H1 (cell line): ENCODE results near the gene NRTN. TPM values are rescaled to one million over a fixed set of nuclear protein-coding genes. Genes with fewer than 3 reads are reported as not detected.

Experiments used
- CTCF ChIA-PET: fragments of 300-600 bp; sonication (Branson Sonifier 250); formaldehyde crosslinking; loops from one replicate; lab custom pipeline; 2021; ENCODE audit not compliant: partially characterized antibody; lab: Charles Lee
- POLR2A ChIA-PET: fragments of 300-600 bp; sonication (Branson Sonifier 250); formaldehyde crosslinking; loops from one replicate; lab custom pipeline; 2021; ENCODE audit warnings: inconsistent platforms; ENCODE audit not compliant: partially characterized antibody; lab: Charles Lee
- DNase-seq, 2 experiments: peaks; one replicate each; pipeline versions ENCODE4 v3.0.0 to v3.0.0-alpha.2; 2010 to 2022; ENCODE audit warnings: low spot score in 2 of 2, low read depth in 1 of 2, mixed read lengths in 1 of 2
- FAIRE-seq: peaks from 2 replicates; lab custom pipeline; 2011; peaks lifted over from hg19 to GRCh38; lab: Jason Lieb, UNC
- H2AFZ ChIP-seq: 2 replicates; pipeline ENCODE4 v1.8.1; 2012; ENCODE audit warnings: low read length, inconsistent platforms
- H2AK5ac ChIP-seq: 2 replicates; pipeline ENCODE4 v1.6.1; 2013; ENCODE audit warnings: low read depth, low read length
- H2BK120ac ChIP-seq: replicated peaks from 2 replicates; pipeline ENCODE3; 2013; ENCODE audit warnings: low read depth, low read length, inconsistent platforms
- H2BK12ac ChIP-seq: 2 replicates; pipeline ENCODE4 v1.6.1; 2013; ENCODE audit warnings: low read depth, low read length
- H2BK15ac ChIP-seq: 2 replicates; pipeline ENCODE4 v1.6.1; 2013; ENCODE audit warnings: low read length
- H2BK20ac ChIP-seq: 2 replicates; pipeline ENCODE4 v1.6.1; 2013; ENCODE audit warnings: low read length
- H2BK5ac ChIP-seq: 2 replicates; pipeline ENCODE4 v1.6.1; 2013; ENCODE audit warnings: low read depth, low read length
- H3K14ac ChIP-seq: 2 replicates; pipeline ENCODE4 v1.6.1; 2013; ENCODE audit warnings: inconsistent platforms; ENCODE audit not compliant: insufficient read length
- H3K18ac ChIP-seq: 2 replicates; pipeline ENCODE4 v1.6.1; 2013; ENCODE audit warnings: low read length; ENCODE audit errors: extremely low read depth
- H3K23ac ChIP-seq: 2 replicates; pipeline ENCODE4 v1.6.1; 2013; ENCODE audit warnings: inconsistent platforms; ENCODE audit not compliant: insufficient read length
- H3K23me2 ChIP-seq: 2 replicates; pipeline ENCODE4 v1.6.1; 2013; ENCODE audit warnings: low read depth, low read length
- H3K27ac ChIP-seq: 2 replicates; pipeline ENCODE4 v1.6.1; 2011; ENCODE audit warnings: low read depth, low read length, inconsistent platforms
- H3K27me3 ChIP-seq, 4 experiments: replicated peaks in 1 of 4; 1 replicate in 1 of 4; 2 replicates in 3 of 4; pipeline versions ENCODE4 v1.6.1 to v1.8.1; 2011 to 2013; ENCODE audit warnings: low read length in 3 of 4, mild to moderate bottlenecking in 3 of 4, inconsistent platforms in 2 of 4, mixed read lengths in 2 of 4, moderate library complexity in 1 of 4; ENCODE audit not compliant: control insufficient read depth in 3 of 4, insufficient read depth in 3 of 4; ENCODE audit errors: extremely low read depth in 1 of 4
- H3K36me3 ChIP-seq, 4 experiments: 2 replicates each; pipeline versions ENCODE4 v1.6.1 to v1.8.1; 2011 to 2013; ENCODE audit warnings: mild to moderate bottlenecking in 4 of 4, low read length in 3 of 4, moderate library complexity in 2 of 4, control low read depth in 1 of 4, inconsistent platforms in 1 of 4; ENCODE audit not compliant: insufficient read depth in 4 of 4, control insufficient read depth in 2 of 4
- H3K4ac ChIP-seq: replicated peaks from 2 replicates; pipeline ENCODE3; 2013; ENCODE audit warnings: low read length, low read depth, mixed read lengths, inconsistent platforms; ENCODE audit not compliant: insufficient read length
- H3K4me1 ChIP-seq, 4 experiments: replicated peaks in 1 of 4; 1 replicate in 1 of 4; 2 replicates in 3 of 4; pipeline versions ENCODE4 v1.6.1 to v1.8.1; 2011 to 2013; ENCODE audit warnings: low read length in 3 of 4, inconsistent platforms in 2 of 4, mixed read lengths in 1 of 4; ENCODE audit not compliant: insufficient read depth in 4 of 4, control insufficient read depth in 3 of 4
- H3K4me2 ChIP-seq, 2 experiments: 2 replicates each; pipeline versions ENCODE4 v1.6.1 to v1.8.1; 2011 to 2013; ENCODE audit warnings: low read depth in 2 of 2, low read length in 2 of 2, control low read depth in 1 of 2, inconsistent platforms in 1 of 2, mild to moderate bottlenecking in 1 of 2; ENCODE audit not compliant: insufficient read depth in 1 of 2
- H3K4me3 ChIP-seq, 4 experiments: fragments of 200-600, 300-600 bp in 1 of 4; sonication (generic), shearing (Covaris generic), sonication (Bioruptor Twin) in 1 of 4; 2 replicates each; pipeline versions ENCODE4 v1.5.1 to v1.8.1; 2011 to 2016; ENCODE audit warnings: low read length in 4 of 4, low read depth in 3 of 4, control low read depth in 2 of 4, inconsistent platforms in 2 of 4, mild to moderate bottlenecking in 2 of 4, mixed read lengths in 1 of 4, moderate library complexity in 1 of 4; ENCODE audit not compliant: insufficient read depth in 2 of 4; ENCODE audit errors: extremely low read depth in 1 of 4
- H3K56ac ChIP-seq: replicated peaks from 2 replicates; pipeline ENCODE3; 2013; ENCODE audit warnings: low read depth, mild to moderate bottlenecking, mixed read lengths, low read length, inconsistent platforms; ENCODE audit not compliant: insufficient read length
- H3K79me1 ChIP-seq: 2 replicates; pipeline ENCODE4 v1.6.1; 2013; ENCODE audit warnings: low read depth, low read length, control low read depth
- H3K79me2 ChIP-seq, 2 experiments: 2 replicates each; pipeline versions ENCODE4 v1.6.1 to v1.8.1; 2012 to 2013; ENCODE audit warnings: low read length in 2 of 2, mild to moderate bottlenecking in 2 of 2, inconsistent platforms in 1 of 2; ENCODE audit not compliant: insufficient read depth in 2 of 2, control insufficient read depth in 1 of 2
- H3K9ac ChIP-seq, 4 experiments: replicated peaks in 1 of 4; 1 replicate in 1 of 4; 2 replicates in 3 of 4; pipeline versions ENCODE4 v1.6.1 to v1.8.1; 2011 to 2013; ENCODE audit warnings: low read depth in 3 of 4, low read length in 3 of 4, control low read depth in 2 of 4, mild to moderate bottlenecking in 2 of 4, moderate library complexity in 2 of 4, inconsistent platforms in 1 of 4; ENCODE audit errors: extremely low read depth in 1 of 4
- H3K9me3 ChIP-seq, 2 experiments: 2 replicates each; pipeline versions ENCODE4 v1.6.1 to v1.8.1; 2012 to 2013; ENCODE audit warnings: mild to moderate bottlenecking in 2 of 2, moderate library complexity in 2 of 2, control low read depth in 1 of 2, inconsistent platforms in 1 of 2, low read depth in 1 of 2, low read length in 1 of 2, mixed read lengths in 1 of 2; ENCODE audit not compliant: insufficient read depth in 2 of 2
- H4K20me1 ChIP-seq, 2 experiments: replicated peaks in 1 of 2; 2 replicates each; pipeline versions ENCODE3 to v1.8.1; 2011 to 2013; ENCODE audit warnings: inconsistent platforms in 2 of 2, low read length in 2 of 2, mild to moderate bottlenecking in 1 of 2; ENCODE audit not compliant: insufficient read depth in 2 of 2, control insufficient read depth in 1 of 2
- H4K5ac ChIP-seq: 2 replicates; pipeline ENCODE4 v1.6.1; 2013; ENCODE audit warnings: low read length, low read depth, mixed read lengths, inconsistent platforms; ENCODE audit not compliant: insufficient read length
- H4K8ac ChIP-seq: 2 replicates; pipeline ENCODE4 v1.8.0; 2013; ENCODE audit warnings: mild to moderate bottlenecking, moderate library complexity, low read length, inconsistent platforms; ENCODE audit not compliant: insufficient read depth; ENCODE audit errors: extremely low read depth
- H4K91ac ChIP-seq: replicated peaks from 2 replicates; pipeline ENCODE3; 2013; ENCODE audit warnings: low read length, mixed read lengths, inconsistent platforms; ENCODE audit not compliant: insufficient read length
- CHD1 ChIP-seq: IDR thresholded peaks from 2 replicates; pipeline ENCODE4 v1.6.1; 2012; ENCODE audit warnings: low read depth, low read length, improper control_type of control experiment
- EZH2 ChIP-seq: fragments of 200-600 bp; sonication (generic); IDR thresholded peaks from 2 replicates; pipeline ENCODE4 v1.7.1; 2012; ENCODE audit warnings: low read depth, mild to moderate bottlenecking, moderate library complexity, low read length, inconsistent platforms; ENCODE audit not compliant: severe bottlenecking
- GABPA ChIP-seq: IDR thresholded peaks from 2 replicates; pipeline ENCODE4 v1.6.1; 2011; ENCODE audit warnings: mild to moderate bottlenecking, low read length, moderate library complexity, borderline replicate concordance; ENCODE audit not compliant: insufficient read depth
- GTF2F1 ChIP-seq: IDR thresholded peaks from 2 replicates; pipeline ENCODE4 v1.6.1; 2012; ENCODE audit warnings: low read depth, low read length, improper control_type of control experiment, borderline replicate concordance
- HDAC6 ChIP-seq: IDR thresholded peaks from one replicate; pipeline ENCODE4 v1.7.1; 2012; ENCODE audit warnings: low read depth, mild to moderate bottlenecking, inconsistent platforms, low read length, moderate library complexity
- JUND ChIP-seq: IDR thresholded peaks from 2 replicates; pipeline ENCODE4 v1.6.1; 2011; ENCODE audit warnings: mild to moderate bottlenecking, improper control_type of control experiment, low read length
- MAFK ChIP-seq: IDR thresholded peaks from 2 replicates; pipeline ENCODE4 v1.6.1; 2012; ENCODE audit warnings: low read depth, mild to moderate bottlenecking, improper control_type of control experiment, low read length
- MAX ChIP-seq: IDR thresholded peaks from 2 replicates; pipeline ENCODE4 v1.6.1; 2012; ENCODE audit warnings: inconsistent platforms
- NRF1 ChIP-seq: IDR thresholded peaks from 2 replicates; pipeline ENCODE4 v1.6.1; 2011; ENCODE audit warnings: mild to moderate bottlenecking, low read depth, low read length, improper control_type of control experiment
- RNF2 ChIP-seq: fragments of 200-900, 300-1000 bp; sonication (generic); IDR thresholded peaks from 2 replicates; pipeline ENCODE4 v1.7.1; 2016; ENCODE audit warnings: borderline replicate concordance, low read depth, mild to moderate bottlenecking, antibody characterized with exemption, low read length; ENCODE audit not compliant: poor library complexity, severe bottlenecking; ENCODE audit errors: missing control alignments
- SIRT6 ChIP-seq: IDR thresholded peaks from one replicate; pipeline ENCODE4 v1.7.1; 2012; ENCODE audit warnings: low read length, inconsistent platforms
- WGBS, 2 experiments: shearing (Covaris generic) in 1 of 2; methylation state at CpG; one replicate each; pipeline versions ENCODE4 v1.1.6 to v1.1.7; 2013 to 2015; ENCODE audit warnings: low lambda C conversion rate in 2 of 2, mixed read lengths in 2 of 2, inconsistent platforms in 1 of 2, low coverage in 1 of 2, missing lambda C conversion rate in 1 of 2; ENCODE audit not compliant: insufficient replicate concordance in 2 of 2, insufficient coverage in 1 of 2, insufficient read length in 1 of 2; ENCODE audit errors: extremely low coverage in 1 of 2, missing lambda C conversion rate in 1 of 2; 5-methylcytosine and 5-hydroxymethylcytosine counted together
- polyA plus RNA-seq, 7 experiments: library from polyadenylated mRNA; depleted of rRNA in 3 of 7; stranded (reverse) in 5 of 7; unstranded in 2 of 7; fragments of >200 nt in 5 of 7; fragments of 200-250 nt in 2 of 7; gene quantifications; 1 replicate in 5 of 7; 2 replicates in 1 of 7; 4 replicates in 1 of 7; pipeline versions ENCODE4 v1.2.1 to v1.2.3, GENCODE V29; 2011 to 2013; ENCODE audit warnings: missing spikeins in 2 of 7, mixed read lengths in 2 of 7
- total RNA-seq: library from RNA; stranded (reverse); fragmentation: NEBNext Ultra II Directional; extraction: Animal tissue kit (Norgen Biotek cat#: 25700); gene quantifications from 2 replicates; pipeline ENCODE4 v1.2.1, GENCODE V29; 2021
- TF ChIP-seq, protein P1 (sequence below): IDR thresholded peaks from 2 replicates; pipeline ENCODE4 v1.6.1; 2012; ENCODE audit warnings: low read length, inconsistent platforms

NRTN gene
- total and polyA plus RNA-seq, 2 of the 8 experiments (the other 6 are each of a cell fraction or from before 2014, with no cell fraction given) = 3.9 to 5.3 TPM

- Histone ChIP-seq H3K23me2 (peaks cover 12% of the 10 kb centered on the region; the same call in 1 of the 2 replicates), H3K4me2 (no peak overlapping the region), H3K27ac (no peak overlapping the region), H4K8ac (no peak overlapping the region), H4K20me1 (peaks cover 0 to 4% of the 10 kb centered on the region in 2 experiments), H4K5ac (no peak overlapping the region), H2BK12ac (no peak overlapping the region; the same call in 1 of the 2 replicates), H3K4me3 (no peak overlapping the region), H3K79me1 (no peaks in the 10 kb centered on the region), H3K4me1 (peaks cover 0 to 8% (median 6%) of the 10 kb centered on the region in 4 experiments; a peak in 6 of 7 replicates), H2BK15ac (no peak overlapping the region), H2AFZ (no peak overlapping the region), H3K18ac (no peak overlapping the region), H3K23ac (no peak overlapping the region), H3K14ac (no peak overlapping the region), H4K91ac (no peak overlapping the region), H3K9ac (no peak overlapping the region), H2BK20ac (no peak overlapping the region), H2BK120ac (no peak overlapping the region), H3K36me3 (no peaks in the 10 kb centered on the region), H2AK5ac (no peak overlapping the region), H3K4ac (no peak overlapping the region), H3K56ac (no peak overlapping the region), H3K79me2 (no peaks in the 10 kb centered on the region), H3K27me3 (no peaks in the 10 kb centered on the region; a peak in 1 of 7 replicates), H3K9me3 (no peaks in the 10 kb centered on the region), H2BK5ac (no peak overlapping the region)
- FAIRE-seq = no peak
- CTCF ChIA-PET = interaction anchor here (0.5 to 7.8 kb wide), 6 partner anchors 11 to 67 kb away, joined by 3 to 58 read pairs (median 4); partner anchors contain the start of gene NRTN
- no peak for DNase-seq
- WGBS, 2 experiments = 90% methylated on average over 21 of the region's 21 CpGs; no CpG with 5 or more reads in 1 of the 2 experiments
- POLR2A ChIA-PET = interaction anchor here (1.3 kb wide), 1 partner anchor 26 kb away, joined by 3 read pairs; the partner anchor contains the start of gene FUT3
- TF ChIP-seq RNF2 (no peak), HDAC6 (no peak), SIRT6 (no peak), JUND (no peak), GTF2F1 (no peak), NRF1 (no peak), CHD1 (no peak), MAFK (no peak), MAX (no peak), EZH2 (no peak), GABPA (no peak)
- TF ChIP-seq, protein P1, sequence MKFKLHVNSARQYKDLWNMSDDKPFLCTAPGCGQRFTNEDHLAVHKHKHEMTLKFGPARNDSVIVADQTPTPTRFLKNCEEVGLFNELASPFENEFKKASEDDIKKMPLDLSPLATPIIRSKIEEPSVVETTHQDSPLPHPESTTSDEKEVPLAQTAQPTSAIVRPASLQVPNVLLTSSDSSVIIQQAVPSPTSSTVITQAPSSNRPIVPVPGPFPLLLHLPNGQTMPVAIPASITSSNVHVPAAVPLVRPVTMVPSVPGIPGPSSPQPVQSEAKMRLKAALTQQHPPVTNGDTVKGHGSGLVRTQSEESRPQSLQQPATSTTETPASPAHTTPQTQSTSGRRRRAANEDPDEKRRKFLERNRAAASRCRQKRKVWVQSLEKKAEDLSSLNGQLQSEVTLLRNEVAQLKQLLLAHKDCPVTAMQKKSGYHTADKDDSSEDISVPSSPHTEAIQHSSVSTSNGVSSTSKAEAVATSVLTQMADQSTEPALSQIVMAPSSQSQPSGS = no peak
Measured at GRCh38 chr19:5825178-5825577, 20.3 kb downstream of the NRTN start.
